GM12878 (cell line): ENCODE measurements around the gene DPYSL4. TPM values are rescaled to one million over a fixed set of nuclear protein-coding genes. Genes with fewer than 3 reads are reported as not detected.

Experiments
- ATAC-seq: fragments of 200-7000 bp; cut with Tn5 transposase; 3 replicates; pipeline ENCODE4 v1.9.1; 2020; ENCODE audit warnings: mild to moderate bottlenecking, moderate library complexity
- BruUV-seq: library from RNA; stranded (reverse); fragments of 400-500 nt; replicated peaks from 2 replicates; lab custom pipeline; 2021; lab: Mats Ljungman, UMichigan
- CTCF ChIA-PET: fragments of 300-600 bp; sonication (Branson Sonifier 250); formaldehyde crosslinking; extraction: SDS; loops from one replicate; lab custom pipeline; 2021; ENCODE audit warnings: inconsistent platforms; lab: Yijun Ruan, JAX
- POLR2A ChIA-PET: fragments of 350-600 bp; formaldehyde crosslinking; extraction: SDS; loops from one replicate; lab custom pipeline; 2021; ENCODE audit warnings: inconsistent platforms; lab: Charles Lee
- RAD21 ChIA-PET: fragments of 300-600 bp; sonication (Branson Sonifier 250); formaldehyde crosslinking; loops from one replicate; lab custom pipeline; 2023; ENCODE audit warnings: antibody characterized with exemption; ENCODE audit not compliant: unreplicated experiment; lab: Charles Lee
- SMC1A ChIA-PET: fragments of 300-600 bp; sonication (Branson Sonifier 250); formaldehyde crosslinking; loops from one replicate; lab custom pipeline; 2023; ENCODE audit not compliant: unreplicated experiment, uncharacterized antibody; lab: Charles Lee
- DNase-seq: peaks from one replicate; pipeline ENCODE4 v3.0.0-alpha.2; 2011; ENCODE audit warnings: low read depth, low spot score
- FAIRE-seq: peaks from 3 replicates; lab custom pipeline; 2011; peaks lifted over from hg19 to GRCh38; lab: Jason Lieb, UNC
- H2AFZ ChIP-seq: 2 replicates; pipeline ENCODE4 v1.6.0; 2011; ENCODE audit warnings: low read depth, low read length, control low read depth; ENCODE audit not compliant: control insufficient read depth
- H3K27ac ChIP-seq: 2 replicates; pipeline ENCODE4 v1.5.1; 2011; ENCODE audit warnings: control low read depth; ENCODE audit not compliant: control insufficient read depth, insufficient read depth
- H3K27me3 ChIP-seq, 2 experiments: replicated peaks in 1 of 2; 2 replicates each; pipeline versions ENCODE4 v1.6.0 to v1.6.1; 2011; ENCODE audit warnings: low read length in 1 of 2; ENCODE audit not compliant: control insufficient read depth in 2 of 2, insufficient read depth in 2 of 2
- H3K36me3 ChIP-seq, 2 experiments: 2 replicates each; pipeline ENCODE4 v1.5.1; 2011; ENCODE audit warnings: low read length in 1 of 2; ENCODE audit not compliant: control insufficient read depth in 2 of 2, insufficient read depth in 2 of 2
- H3K4me1 ChIP-seq: 2 replicates; pipeline ENCODE4 v1.6.1; 2011; ENCODE audit warnings: mild to moderate bottlenecking, low read length, moderate library complexity, mixed read lengths; ENCODE audit not compliant: control insufficient read depth, insufficient read depth
- H3K4me2 ChIP-seq: 2 replicates; pipeline ENCODE4 v1.6.0; 2011; ENCODE audit warnings: control low read depth; ENCODE audit not compliant: control insufficient read depth, insufficient read depth
- H3K4me3 ChIP-seq: fragments of 200-600 bp; sonication (generic); 2 replicates; pipeline ENCODE4 v1.5.1; 2016
- H3K79me2 ChIP-seq: 2 replicates; pipeline ENCODE4 v1.6.0; 2011; ENCODE audit warnings: low read length; ENCODE audit not compliant: control insufficient read depth, insufficient read depth
- H3K9ac ChIP-seq: 2 replicates; pipeline ENCODE4 v1.8.0; 2011; ENCODE audit warnings: low read length, control low read depth, mixed read lengths; ENCODE audit not compliant: control insufficient read depth, insufficient read depth
- H3K9me3 ChIP-seq: replicated peaks from 3 replicates; pipeline ENCODE4 v1.5.1; 2011; ENCODE audit warnings: mild to moderate bottlenecking, low read length; ENCODE audit not compliant: control insufficient read depth, insufficient read depth
- H4K20me1 ChIP-seq: 2 replicates; pipeline ENCODE4 v1.6.0; 2011; ENCODE audit not compliant: control insufficient read depth, insufficient read depth
- CEBPB ChIP-seq, 2 experiments: fragments of 150-350 bp in 1 of 2; IDR thresholded peaks; 2 replicates each; pipeline ENCODE4 v1.6.1; 2012 to 2014; ENCODE audit warnings: low read depth in 2 of 2, low read length in 2 of 2, borderline replicate concordance in 1 of 2, inconsistent platforms in 1 of 2
- CHD2 ChIP-seq: IDR thresholded peaks from 2 replicates; pipeline ENCODE4 v1.6.1; 2011; ENCODE audit warnings: low read depth, low read length, improper control_type of control experiment, borderline replicate concordance
- CHD4 ChIP-seq: fragments of 200-600 bp; sonication (generic); IDR thresholded peaks from 2 replicates; pipeline ENCODE4 v1.6.1; 2016; ENCODE audit warnings: mild to moderate bottlenecking
- EP300 ChIP-seq, 2 experiments: fragments of 150-350 bp in 1 of 2; IDR thresholded peaks; 2 replicates each; pipeline ENCODE4 v1.6.1; 2011 to 2012; ENCODE audit warnings: low read depth in 2 of 2, low read length in 2 of 2, borderline replicate concordance in 1 of 2, improper control_type of control experiment in 1 of 2, inconsistent platforms in 1 of 2; ENCODE audit not compliant: control insufficient read depth in 1 of 2
- ESRRA ChIP-seq: IDR thresholded peaks from 2 replicates; pipeline ENCODE4 v1.6.1; 2012; ENCODE audit warnings: mild to moderate bottlenecking, low read length, improper control_type of control experiment
- EZH2 ChIP-seq: IDR thresholded peaks from 2 replicates; pipeline ENCODE4 v1.6.1; 2012; ENCODE audit warnings: low read depth, mild to moderate bottlenecking, control low read depth, inconsistent platforms, low read length, borderline replicate concordance; ENCODE audit not compliant: control insufficient read depth
- HDAC6 ChIP-seq: fragments of 200-600 bp; sonication (generic); IDR thresholded peaks from one replicate; pipeline ENCODE4 v1.8.0; 2017; ENCODE audit warnings: antibody characterized with exemption; ENCODE audit not compliant: unreplicated experiment
- NR2C2 ChIP-seq: IDR thresholded peaks from 2 replicates; pipeline ENCODE4 v1.6.1; 2011; ENCODE audit warnings: borderline replicate concordance, low read depth; ENCODE audit not compliant: control insufficient read depth, insufficient read length
- SPI1 ChIP-seq: IDR thresholded peaks from 2 replicates; pipeline ENCODE4 v1.6.1; 2011; ENCODE audit warnings: low read depth, mild to moderate bottlenecking, low read length, moderate library complexity, borderline replicate concordance; ENCODE audit not compliant: insufficient read depth
- TARDBP ChIP-seq: IDR thresholded peaks from 2 replicates; pipeline ENCODE4 v1.6.1; 2016; ENCODE audit warnings: borderline replicate concordance
- ZNF622 ChIP-seq: fragments of 450-650 bp; IDR thresholded peaks from 2 replicates; pipeline ENCODE4 v1.6.1; 2017; ENCODE audit warnings: mild to moderate bottlenecking, inconsistent platforms
- WGBS: methylation state at CpG from one replicate; pipeline ENCODE4 v1.1.6; 2016; ENCODE audit warnings: low lambda C conversion rate; ENCODE audit not compliant: insufficient replicate concordance, insufficient coverage; ENCODE audit errors: missing lambda C conversion rate; 5-methylcytosine and 5-hydroxymethylcytosine counted together
- in situ Hi-C: fragments of 300-500 bp; cut with MboI; formaldehyde crosslinking; loops from 9 replicates; pipeline ENCODE4 v1.14.3; 2018; ENCODE audit warnings: mixed read lengths
- intact Hi-C: fragments of 100-400 bp; cut with micrococcal nuclease; formaldehyde crosslinking; loops from one replicate; pipeline ENCODE4 v1.14.2; 2022; ENCODE audit not compliant: unreplicated experiment
- polyA plus RNA-seq, 11 experiments: library from polyadenylated mRNA; depleted of rRNA in 4 of 11; unstranded in 6 of 11; stranded (reverse) in 5 of 11; fragments of >200 nt; fragmentation: Nextera tagmentation in 4 of 11; fragmentation: Illumina TruSeq in 1 of 11; extraction: Ambion mirVana in 4 of 11; extraction: Trizol in 1 of 11; gene quantifications; 1 replicate in 1 of 11; 2 replicates in 10 of 11; pipeline versions ENCODE4 v1.2.1 to v1.2.3, GENCODE V29; 2011 to 2016; ENCODE audit warnings: inconsistent platforms in 2 of 11, missing spikeins in 2 of 11, low read depth in 1 of 11
- total RNA-seq, 4 experiments: library from RNA; depleted of rRNA in 3 of 4; stranded (reverse); fragments of >200 nt in 3 of 4; fragmentation: Illumina TruSeq in 1 of 4; extraction: Trizol in 1 of 4; gene quantifications; 2 replicates each; pipeline versions ENCODE4 v1.2.1 to v1.2.3, GENCODE V29; 2013 to 2021
- TF ChIP-seq, protein P1 (sequence below): IDR thresholded peaks from 2 replicates; pipeline ENCODE4 v1.6.1; 2012; ENCODE audit warnings: low read depth, low read length, improper control_type of control experiment
- TF ChIP-seq, protein P2 (sequence below): IDR thresholded peaks from 2 replicates; pipeline ENCODE4 v1.6.1; 2011; ENCODE audit warnings: low read depth, mild to moderate bottlenecking, low read length, moderate library complexity, borderline replicate concordance; ENCODE audit errors: extremely low read depth
- TF ChIP-seq, protein P3 (sequence below): IDR thresholded peaks from 2 replicates; pipeline ENCODE4 v1.6.1; 2012; ENCODE audit warnings: improper control_type of control experiment, low read depth, low read length; ENCODE audit not compliant: insufficient replicate concordance
- TF ChIP-seq, protein P4 (sequence below): IDR thresholded peaks from 2 replicates; pipeline ENCODE4 v1.6.1; 2011; ENCODE audit warnings: borderline replicate concordance, low read depth, mild to moderate bottlenecking, moderate library complexity, mixed read lengths, low read length; ENCODE audit not compliant: insufficient read depth; ENCODE audit errors: extremely low read length

Gene DPYSL4
- total and polyA plus RNA-seq, 10 of the 15 experiments (the other 5 are each of a cell fraction or from before 2014, with no cell fraction given) = 0.10 to 0.21 TPM; not detected in 8

DNA sequence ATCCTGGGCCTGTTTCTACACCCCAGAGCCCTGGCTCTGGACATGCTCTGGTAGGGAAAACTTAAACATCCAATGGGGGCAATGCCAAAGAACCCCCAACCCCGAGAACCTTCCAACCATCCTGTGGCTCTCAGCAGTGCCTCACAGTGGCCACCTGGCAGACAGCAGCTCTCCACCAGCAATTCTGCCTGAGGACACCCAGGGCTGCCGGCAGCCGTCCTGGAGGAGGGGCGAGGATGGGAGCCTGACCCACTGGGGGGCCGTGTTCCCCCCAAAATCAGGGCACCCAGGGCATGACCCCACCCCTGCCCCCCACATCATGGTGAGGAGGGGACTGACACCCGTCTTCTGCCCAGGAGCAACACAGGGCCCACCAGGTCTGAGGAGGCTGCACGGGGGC is 32.7 kb downstream of the DPYSL4 start (continued):
- TF ChIP-seq, protein P1, sequence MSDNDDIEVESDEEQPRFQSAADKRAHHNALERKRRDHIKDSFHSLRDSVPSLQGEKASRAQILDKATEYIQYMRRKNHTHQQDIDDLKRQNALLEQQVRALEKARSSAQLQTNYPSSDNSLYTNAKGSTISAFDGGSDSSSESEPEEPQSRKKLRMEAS = no peak
- TF ChIP-seq CHD4 = no peak
- no peak for TF ChIP-seq NR2C2
- TF ChIP-seq TARDBP = no peak
- TF ChIP-seq ZNF622 = no peak

DNA sequence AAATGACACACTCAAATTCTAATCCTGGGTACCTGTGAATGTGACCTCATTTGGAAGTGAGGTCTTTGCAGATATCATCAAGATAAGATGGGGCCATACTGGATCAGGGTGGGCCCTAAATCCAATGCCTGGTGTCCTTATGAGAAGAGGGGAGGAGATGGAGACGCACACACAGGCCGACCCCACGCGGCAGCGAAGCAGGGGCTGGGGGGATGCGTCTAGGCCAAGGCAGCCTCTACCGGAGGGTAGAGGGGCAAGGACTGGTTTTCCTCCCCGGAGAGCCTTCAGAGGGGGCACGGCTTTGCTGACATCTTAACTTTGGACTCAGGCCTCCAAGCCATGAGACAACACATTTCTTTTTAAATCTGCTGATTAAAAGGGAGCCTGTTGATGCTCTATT is 33.3 kb downstream of the DPYSL4 start:
- ATAC-seq = no peak
- RAD21 ChIA-PET = no interaction called here
- no peaks in the 10 kb centered on the region; the same call in 2 of the 3 replicates for H3K9me3 ChIP-seq
- BruUV-seq = no TSS peak
- H3K4me2 ChIP-seq = no peak overlapping the region
- SMC1A ChIA-PET = no interaction called here
- in situ Hi-C loops = loop anchor here (5.0 to 10.0 kb wide), 3 partner anchors 127 to 415 kb away; no protein-coding TSS in a partner anchor
- H2AFZ ChIP-seq = no peak overlapping the region
- POLR2A ChIA-PET = no interaction called here
- no peak for DNase-seq
- H3K4me3 ChIP-seq = no peak overlapping the region
- WGBS = 69% methylated on average over 9 of the region's 9 CpGs
- no peak overlapping the region for H3K9ac ChIP-seq
- CTCF ChIA-PET = interaction anchor here (1.2 kb wide), 1 partner anchor 234 kb away, joined by 3 read pairs; no protein-coding TSS in a partner anchor
- FAIRE-seq = no peak
- H4K20me1 ChIP-seq = no peaks in the 10 kb centered on the region
- H3K79me2 ChIP-seq = no peaks in the 10 kb centered on the region
- intact Hi-C loops = no loop called here
- TF ChIP-seq ESRRA (no peak), HDAC6 (no peak), SPI1 (no peak), CEBPB (IDR thresholded peaks at IDR 0.05; ENCODE audit: borderline replicate concordance in 1 of 2, low read depth in 2 of 2, low read length in 2 of 2) (no peak), EZH2 (no peak), CHD2 (no peak), EP300 (IDR thresholded peaks at IDR 0.05; ENCODE audit: borderline replicate concordance in 1 of 2, control insufficient read depth in 1 of 2, low read depth in 2 of 2, low read length in 2 of 2) (no peak)
- TF ChIP-seq, protein P2, sequence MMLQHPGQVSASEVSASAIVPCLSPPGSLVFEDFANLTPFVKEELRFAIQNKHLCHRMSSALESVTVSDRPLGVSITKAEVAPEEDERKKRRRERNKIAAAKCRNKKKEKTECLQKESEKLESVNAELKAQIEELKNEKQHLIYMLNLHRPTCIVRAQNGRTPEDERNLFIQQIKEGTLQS = no peak
- TF ChIP-seq, protein P3, sequence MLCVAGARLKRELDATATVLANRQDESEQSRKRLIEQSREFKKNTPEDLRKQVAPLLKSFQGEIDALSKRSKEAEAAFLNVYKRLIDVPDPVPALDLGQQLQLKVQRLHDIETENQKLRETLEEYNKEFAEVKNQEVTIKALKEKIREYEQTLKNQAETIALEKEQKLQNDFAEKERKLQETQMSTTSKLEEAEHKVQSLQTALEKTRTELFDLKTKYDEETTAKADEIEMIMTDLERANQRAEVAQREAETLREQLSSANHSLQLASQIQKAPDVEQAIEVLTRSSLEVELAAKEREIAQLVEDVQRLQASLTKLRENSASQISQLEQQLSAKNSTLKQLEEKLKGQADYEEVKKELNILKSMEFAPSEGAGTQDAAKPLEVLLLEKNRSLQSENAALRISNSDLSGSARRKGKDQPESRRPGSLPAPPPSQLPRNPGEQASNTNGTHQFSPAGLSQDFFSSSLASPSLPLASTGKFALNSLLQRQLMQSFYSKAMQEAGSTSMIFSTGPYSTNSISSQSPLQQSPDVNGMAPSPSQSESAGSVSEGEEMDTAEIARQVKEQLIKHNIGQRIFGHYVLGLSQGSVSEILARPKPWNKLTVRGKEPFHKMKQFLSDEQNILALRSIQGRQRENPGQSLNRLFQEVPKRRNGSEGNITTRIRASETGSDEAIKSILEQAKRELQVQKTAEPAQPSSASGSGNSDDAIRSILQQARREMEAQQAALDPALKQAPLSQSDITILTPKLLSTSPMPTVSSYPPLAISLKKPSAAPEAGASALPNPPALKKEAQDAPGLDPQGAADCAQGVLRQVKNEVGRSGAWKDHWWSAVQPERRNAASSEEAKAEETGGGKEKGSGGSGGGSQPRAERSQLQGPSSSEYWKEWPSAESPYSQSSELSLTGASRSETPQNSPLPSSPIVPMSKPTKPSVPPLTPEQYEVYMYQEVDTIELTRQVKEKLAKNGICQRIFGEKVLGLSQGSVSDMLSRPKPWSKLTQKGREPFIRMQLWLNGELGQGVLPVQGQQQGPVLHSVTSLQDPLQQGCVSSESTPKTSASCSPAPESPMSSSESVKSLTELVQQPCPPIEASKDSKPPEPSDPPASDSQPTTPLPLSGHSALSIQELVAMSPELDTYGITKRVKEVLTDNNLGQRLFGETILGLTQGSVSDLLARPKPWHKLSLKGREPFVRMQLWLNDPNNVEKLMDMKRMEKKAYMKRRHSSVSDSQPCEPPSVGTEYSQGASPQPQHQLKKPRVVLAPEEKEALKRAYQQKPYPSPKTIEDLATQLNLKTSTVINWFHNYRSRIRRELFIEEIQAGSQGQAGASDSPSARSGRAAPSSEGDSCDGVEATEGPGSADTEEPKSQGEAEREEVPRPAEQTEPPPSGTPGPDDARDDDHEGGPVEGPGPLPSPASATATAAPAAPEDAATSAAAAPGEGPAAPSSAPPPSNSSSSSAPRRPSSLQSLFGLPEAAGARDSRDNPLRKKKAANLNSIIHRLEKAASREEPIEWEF = no peak
- TF ChIP-seq, protein P4, sequence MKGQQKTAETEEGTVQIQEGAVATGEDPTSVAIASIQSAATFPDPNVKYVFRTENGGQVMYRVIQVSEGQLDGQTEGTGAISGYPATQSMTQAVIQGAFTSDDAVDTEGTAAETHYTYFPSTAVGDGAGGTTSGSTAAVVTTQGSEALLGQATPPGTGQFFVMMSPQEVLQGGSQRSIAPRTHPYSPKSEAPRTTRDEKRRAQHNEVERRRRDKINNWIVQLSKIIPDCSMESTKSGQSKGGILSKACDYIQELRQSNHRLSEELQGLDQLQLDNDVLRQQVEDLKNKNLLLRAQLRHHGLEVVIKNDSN = no peak
- no peaks in the 10 kb centered on the region for H3K4me1 ChIP-seq
- H3K36me3 ChIP-seq = no peaks in the 10 kb centered on the region
- H3K27ac ChIP-seq = no peak overlapping the region
- H3K27me3 ChIP-seq = no peaks in the 10 kb centered on the region
